Neutrophil (primary cell): Measurements from ENCODE around the gene RBM10.

ENCODE experiments used
- H3K27ac ChIP-seq: fragments of 200-600 bp; sonication (generic); 2 replicates; pipeline ENCODE4 v1.5.1; 2016; ENCODE audit warnings: mild to moderate bottlenecking, moderate library complexity
- H3K27me3 ChIP-seq: fragments of 200-600 bp; sonication (generic); 2 replicates; pipeline ENCODE4 v1.6.0; 2016; ENCODE audit warnings: mild to moderate bottlenecking
- H3K36me3 ChIP-seq: fragments of 200-600 bp; sonication (generic); 2 replicates; pipeline ENCODE4 v1.5.1; 2017
- H3K4me1 ChIP-seq, 2 experiments: fragments of 200-600 bp in 1 of 2; sonication (generic) in 1 of 2; 1 replicate in 1 of 2; 2 replicates in 1 of 2; pipeline versions ENCODE4 v1.5.1 to v1.6.1; 2013 to 2016; ENCODE audit warnings: low read depth in 1 of 2, low read length in 1 of 2, mild to moderate bottlenecking in 1 of 2, moderate library complexity in 1 of 2; ENCODE audit not compliant: control insufficient read depth in 1 of 2, insufficient read depth in 1 of 2
- H3K4me3 ChIP-seq, 2 experiments: fragments of 200-600 bp in 1 of 2; sonication (generic) in 1 of 2; 1 replicate in 1 of 2; 2 replicates in 1 of 2; pipeline ENCODE4 v1.5.1; 2013 to 2016; ENCODE audit warnings: low read depth in 1 of 2, low read length in 1 of 2, mild to moderate bottlenecking in 1 of 2, moderate library complexity in 1 of 2
- H3K9me3 ChIP-seq: fragments of 200-600 bp; sonication (generic); 2 replicates; pipeline ENCODE4 v1.5.1; 2016
- CTCF ChIP-seq: fragments of 200-600 bp; sonication (generic); IDR thresholded peaks from 2 replicates; pipeline ENCODE4 v1.5.1; 2016; ENCODE audit warnings: antibody characterized with exemption

Gene RBM10

DNA sequence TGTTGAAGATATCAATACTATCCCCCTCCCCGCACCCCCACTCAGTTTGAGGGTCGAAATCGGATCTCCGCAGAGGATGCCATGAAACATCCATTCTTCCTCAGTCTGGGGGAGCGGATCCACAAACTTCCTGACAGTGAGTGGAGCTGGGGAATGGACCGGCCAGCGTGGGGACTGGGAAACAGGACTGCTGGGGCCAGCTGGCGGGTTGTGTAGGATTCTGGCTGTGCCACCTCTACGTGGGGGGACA lies 82.2 kb downstream of the RBM10 start:
- TF ChIP-seq CTCF, result no peak
- Histone ChIP-seq H3K36me3 (peaks cover 55% of the 10 kb centered on the region), H3K9me3 (no peaks in the 10 kb centered on the region), H3K4me3 (no peak overlapping the region), H3K27ac (no peak overlapping the region), H3K27me3 (no peaks in the 10 kb centered on the region), H3K4me1 (peaks cover 0 to under 1% of the 10 kb centered on the region in 2 experiments)

GRCh38 chrX:47228550-47229270 lies 83.7 kb downstream of the RBM10 start:
- Histone ChIP-seq H3K4me3 (no peak overlapping the region), H3K27me3 (no peaks in the 10 kb centered on the region), H3K27ac (no peak overlapping the region), H3K36me3 (peaks cover 50% of the 10 kb centered on the region), H3K9me3 (no peaks in the 10 kb centered on the region), H3K4me1 (peaks cover 4 to 7% of the 10 kb centered on the region in 2 experiments)
- no peak for TF ChIP-seq CTCF

DNA sequence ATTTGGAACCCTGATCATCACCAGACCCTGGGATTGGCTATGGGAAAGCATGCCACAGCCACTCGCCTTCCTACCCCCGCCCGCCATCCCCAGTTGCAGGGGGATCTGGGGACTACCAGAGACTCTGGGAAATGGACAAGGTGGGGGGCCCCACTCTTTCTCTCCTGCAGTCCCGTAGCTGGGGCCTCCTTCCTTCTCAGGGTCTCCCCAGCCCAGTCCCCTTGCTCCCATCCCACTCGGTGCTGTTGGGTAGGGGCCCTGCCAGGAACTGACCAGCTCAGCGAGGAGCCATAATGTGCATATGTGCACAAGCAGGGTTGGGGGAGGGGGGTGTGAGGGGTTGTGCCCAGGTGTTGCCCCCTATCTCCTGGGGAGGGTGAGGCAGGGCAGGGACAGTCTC lies 84.4 kb downstream of the RBM10 start:
- Histone ChIP-seq H3K9me3 (no peaks in the 10 kb centered on the region), H3K27me3 (no peaks in the 10 kb centered on the region), H3K4me1 (peaks cover 4 to 12% of the 10 kb centered on the region in 2 experiments), H3K27ac (no peak overlapping the region), H3K4me3 (no peak overlapping the region), H3K36me3 (peaks cover 42% of the 10 kb centered on the region)
- no peak for TF ChIP-seq CTCF

DNA sequence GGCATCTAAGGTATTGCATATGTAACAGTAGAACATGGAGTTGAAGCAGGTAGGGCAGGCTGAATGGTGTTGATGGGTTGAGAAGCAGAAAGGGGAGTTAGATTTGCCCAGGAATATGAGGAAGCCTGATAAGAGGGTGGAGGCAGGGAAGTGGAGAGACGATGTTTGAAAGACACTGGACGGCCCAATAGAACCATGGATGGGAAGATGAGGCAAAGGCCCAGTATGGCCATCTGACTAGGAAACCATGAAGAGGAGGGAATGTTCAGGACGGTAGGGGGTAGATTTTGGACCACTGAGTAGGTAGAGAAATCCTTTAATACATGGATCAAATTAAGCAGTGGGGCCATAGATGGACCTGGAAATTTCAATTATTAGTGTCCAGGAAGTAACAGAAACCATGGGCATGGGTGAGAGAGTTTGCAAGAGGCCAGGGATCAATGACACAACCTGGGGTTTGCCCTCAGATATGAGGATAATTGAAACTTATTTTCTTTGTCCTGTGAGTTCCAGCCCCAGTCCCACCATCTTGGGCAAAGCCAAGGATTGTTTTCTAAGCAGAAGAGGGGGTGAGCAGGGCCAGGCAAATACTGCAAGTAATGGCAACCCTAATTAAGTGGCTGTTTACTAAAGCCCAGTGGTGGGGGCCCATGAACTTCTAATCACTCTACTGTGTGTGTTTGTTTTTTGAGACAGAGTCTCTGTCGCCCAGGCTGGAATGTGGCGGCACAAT lies 85.3 kb downstream of the RBM10 start:
- Histone ChIP-seq H3K4me3 (no peak overlapping the region), H3K36me3 (peaks cover 34% of the 10 kb centered on the region), H3K9me3 (no peaks in the 10 kb centered on the region), H3K4me1 (peaks cover 4 to 12% of the 10 kb centered on the region in 2 experiments), H3K27ac (no peak overlapping the region), H3K27me3 (no peaks in the 10 kb centered on the region)
- no peak for TF ChIP-seq CTCF

GRCh38 chrX:47231167-47231566 lies 86.1 kb downstream of the RBM10 start:
- H3K27me3 ChIP-seq, result no peaks in the 10 kb centered on the region
- H3K4me3 ChIP-seq, result no peak overlapping the region
- no peaks in the 10 kb centered on the region for H3K9me3 ChIP-seq
- no peak for TF ChIP-seq CTCF
- peaks cover 25% of the 10 kb centered on the region for H3K36me3 ChIP-seq
- peaks cover 4 to 12% of the 10 kb centered on the region in 2 experiments for H3K4me1 ChIP-seq
- H3K27ac ChIP-seq, result no peak overlapping the region
